ENCODE data around the gene ZNF831. TPM values are rescaled to one million over a fixed set of nuclear protein-coding genes. Genes with fewer than 3 reads are reported as not detected.

Gene ZNF831
- total RNA-seq, 1 donor from 2014 or later: not detected

- Mint-ChIP-seq H3K27ac (ENCODE audit: unreplicated experiment) (no peak overlapping the region), H3K4me3 (no peak overlapping the region)
- no peak for DNase-seq (ENCODE audit: low read depth, low spot score)
These were observed 84.4 kb downstream of the ZNF831 start for GRCh38 chr20:59247731-59248684.

GRCh38 chr20:59250293-59250692, 86.7 kb downstream of the ZNF831 start:
- peaks cover 29% of the 10 kb centered on the region for H3K4me1 Mint-ChIP-seq
- no peak overlapping the region for H3K4me3 Mint-ChIP-seq
- no peak overlapping the region for H3K27ac Mint-ChIP-seq (ENCODE audit: unreplicated experiment)
- no peak for TF ChIP-seq CTCF (conservative IDR thresholded peaks at IDR 0.05)
- H3K27me3 Mint-ChIP-seq (ENCODE audit: low read depth): peaks cover 11% of the 10 kb centered on the region
- peaks cover 5% of the 10 kb centered on the region for H3K9me3 Mint-ChIP-seq
- no peak for DNase-seq (ENCODE audit: low read depth, low spot score)
- no peaks in the 10 kb centered on the region for H3K36me3 Mint-ChIP-seq (ENCODE audit: low read depth)

More at GRCh38 chr20:59247731-59248684, 84.4 kb downstream of the ZNF831 start:
- no peak for TF ChIP-seq CTCF (conservative IDR thresholded peaks at IDR 0.05)
- H3K36me3 Mint-ChIP-seq (ENCODE audit: low read depth): no peaks in the 10 kb centered on the region
- H3K27me3 Mint-ChIP-seq (ENCODE audit: low read depth): peaks cover 13% of the 10 kb centered on the region
- peaks cover 35% of the 10 kb centered on the region for H3K4me1 Mint-ChIP-seq
- peaks cover 7% of the 10 kb centered on the region for H3K9me3 Mint-ChIP-seq

GRCh38 chr20:59253325-59253724, 89.7 kb downstream of the ZNF831 start:
- no peak for TF ChIP-seq CTCF (conservative IDR thresholded peaks at IDR 0.05)
- Mint-ChIP-seq H3K27ac (ENCODE audit: unreplicated experiment) (no peak overlapping the region), H3K4me3 (no peak overlapping the region), H3K27me3 (ENCODE audit: low read depth) (peaks cover 21% of the 10 kb centered on the region), H3K4me1 (peaks cover 14% of the 10 kb centered on the region), H3K9me3 (peaks cover 5% of the 10 kb centered on the region), H3K36me3 (ENCODE audit: low read depth) (no peaks in the 10 kb centered on the region)
- DNase-seq (ENCODE audit: low read depth, low spot score): no peak

DNA sequence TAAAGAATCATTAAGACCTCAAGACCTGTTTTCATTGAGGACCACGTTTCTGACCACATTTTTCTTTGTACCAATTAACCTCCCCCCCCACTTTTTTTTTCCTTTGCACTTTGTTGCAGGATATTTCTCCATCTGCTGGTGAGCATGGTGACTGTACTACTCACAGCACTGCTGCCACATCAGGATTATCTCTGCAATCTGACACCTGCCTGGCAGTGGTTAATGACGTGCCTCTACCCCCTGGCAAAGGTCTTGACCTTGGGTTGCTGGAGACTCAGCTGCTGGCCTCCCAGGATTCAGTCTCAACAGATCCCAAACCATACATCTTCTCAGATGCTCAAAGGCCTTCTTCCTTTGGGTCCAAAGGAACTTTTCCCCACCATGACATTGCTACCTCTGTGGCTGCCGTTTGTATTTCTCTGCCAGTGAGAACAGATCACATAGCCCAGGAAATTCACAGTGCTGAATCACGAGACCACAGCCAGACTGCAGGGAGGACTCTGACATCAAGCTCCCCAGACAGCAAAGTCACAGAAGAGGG, 90.2 kb downstream of the ZNF831 start:
- H3K27me3 Mint-ChIP-seq (ENCODE audit: low read depth): peaks cover 21% of the 10 kb centered on the region
- H3K4me3 Mint-ChIP-seq: no peak overlapping the region
- H3K36me3 Mint-ChIP-seq (ENCODE audit: low read depth): no peaks in the 10 kb centered on the region
- no peak for TF ChIP-seq CTCF (conservative IDR thresholded peaks at IDR 0.05)
- no peak for DNase-seq (ENCODE audit: low read depth, low spot score)
- peaks cover 5% of the 10 kb centered on the region for H3K9me3 Mint-ChIP-seq
- H3K27ac Mint-ChIP-seq (ENCODE audit: unreplicated experiment): no peak overlapping the region
- peaks cover 8% of the 10 kb centered on the region for H3K4me1 Mint-ChIP-seq

DNA sequence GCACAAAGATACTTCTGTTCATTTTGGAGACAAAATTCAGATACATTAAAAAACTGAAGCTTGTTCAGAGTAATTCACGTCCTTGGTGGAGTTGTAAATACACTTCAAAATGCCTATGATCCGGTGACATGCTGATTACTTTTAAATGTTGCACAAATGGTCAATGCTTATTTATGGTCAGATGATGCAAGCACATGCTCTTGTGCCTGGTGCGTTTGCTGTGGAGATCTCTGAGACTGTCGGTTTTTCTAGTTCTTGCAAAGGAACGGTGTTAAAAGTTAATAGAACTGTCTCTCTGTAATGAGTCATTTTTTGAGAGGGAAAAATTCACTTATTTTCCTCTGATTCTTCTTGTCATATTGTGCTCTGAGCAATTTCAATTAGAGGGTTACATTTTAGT, 91.6 kb downstream of the ZNF831 start:
- Mint-ChIP-seq H3K4me1 (peaks cover 7% of the 10 kb centered on the region), H3K4me3 (no peak overlapping the region), H3K27me3 (ENCODE audit: low read depth) (peaks cover 21% of the 10 kb centered on the region), H3K36me3 (ENCODE audit: low read depth) (no peaks in the 10 kb centered on the region), H3K9me3 (peaks cover 5% of the 10 kb centered on the region), H3K27ac (ENCODE audit: unreplicated experiment) (no peak overlapping the region)
- DNase-seq (ENCODE audit: low read depth, low spot score): no peak
- TF ChIP-seq CTCF (conservative IDR thresholded peaks at IDR 0.05): no peak
